Mesenchymal stem cell (in vitro differentiated cells and primary cell): ENCODE measurements around the gene AKIRIN2.

Source experiments
- DNase-seq: peaks from one replicate; pipeline ENCODE4 v3.0.0-alpha.2; 2013
- H2AFZ ChIP-seq: one replicate; pipeline ENCODE4 v1.6.1; 2013; ENCODE audit warnings: low read depth, mild to moderate bottlenecking, control low read depth, inconsistent platforms, low read length, moderate library complexity
- H2AK5ac ChIP-seq: 2 replicates; pipeline ENCODE4 v1.6.1; 2013; ENCODE audit warnings: low read length, moderate library complexity, mild to moderate bottlenecking, inconsistent platforms; ENCODE audit not compliant: severe bottlenecking
- H2BK120ac ChIP-seq: one replicate; pipeline ENCODE4 v1.6.1; 2013; ENCODE audit warnings: low read depth, mild to moderate bottlenecking, inconsistent platforms, low read length, moderate library complexity
- H2BK12ac ChIP-seq, 2 experiments: one replicate each; pipeline ENCODE4 v1.6.1; 2013; ENCODE audit warnings: inconsistent platforms in 2 of 2, low read length in 2 of 2, mild to moderate bottlenecking in 2 of 2, moderate library complexity in 2 of 2, control low read depth in 1 of 2
- H2BK15ac ChIP-seq: one replicate; pipeline ENCODE4 v1.6.1; 2013; ENCODE audit warnings: mild to moderate bottlenecking, low read depth, inconsistent platforms; ENCODE audit not compliant: poor library complexity, severe bottlenecking
- H2BK5ac ChIP-seq: 2 replicates; pipeline ENCODE4 v1.6.1; 2013; ENCODE audit warnings: low read depth, mild to moderate bottlenecking, low read length, control low read depth, inconsistent platforms; ENCODE audit not compliant: poor library complexity, severe bottlenecking
- H3K14ac ChIP-seq, 2 experiments: one replicate each; pipeline ENCODE4 v1.6.1; 2013; ENCODE audit warnings: inconsistent platforms in 2 of 2, low read length in 2 of 2, control low read depth in 1 of 2, mild to moderate bottlenecking in 1 of 2, moderate library complexity in 1 of 2
- H3K18ac ChIP-seq, 2 experiments: one replicate each; pipeline ENCODE4 v1.6.1; 2013; ENCODE audit warnings: inconsistent platforms in 2 of 2, low read length in 2 of 2, control low read depth in 1 of 2, low read depth in 1 of 2, mild to moderate bottlenecking in 1 of 2
- H3K23ac ChIP-seq, 2 experiments: one replicate each; pipeline ENCODE4 v1.6.1; 2013; ENCODE audit warnings: inconsistent platforms in 2 of 2, low read length in 2 of 2, mild to moderate bottlenecking in 2 of 2, moderate library complexity in 2 of 2, control low read depth in 1 of 2
- H3K27ac ChIP-seq: 2 replicates; pipeline ENCODE4 v1.5.1; 2013; ENCODE audit warnings: mild to moderate bottlenecking, moderate library complexity, low read length, control low read depth, inconsistent platforms; ENCODE audit not compliant: poor library complexity, severe bottlenecking
- H3K27me3 ChIP-seq, 2 experiments: 2 replicates each; pipeline versions ENCODE4 v1.6.1 to v1.7.0; 2013; ENCODE audit warnings: low read length in 2 of 2, mild to moderate bottlenecking in 2 of 2, moderate library complexity in 2 of 2, control low read depth in 1 of 2, inconsistent platforms in 1 of 2; ENCODE audit not compliant: control insufficient read depth in 1 of 2, insufficient read depth in 1 of 2
- H3K36me3 ChIP-seq, 2 experiments: 2 replicates each; pipeline versions ENCODE4 v1.6.1 to v1.7.0; 2013; ENCODE audit warnings: low read length in 2 of 2, control low read depth in 1 of 2, inconsistent platforms in 1 of 2, low read depth in 1 of 2, mild to moderate bottlenecking in 1 of 2; ENCODE audit not compliant: insufficient read depth in 2 of 2, control insufficient read depth in 1 of 2
- H3K4ac ChIP-seq, 2 experiments: one replicate each; pipeline ENCODE4 v1.6.1; 2013; ENCODE audit warnings: inconsistent platforms in 2 of 2, low read length in 2 of 2, mild to moderate bottlenecking in 2 of 2, moderate library complexity in 2 of 2, control low read depth in 1 of 2, low read depth in 1 of 2
- H3K4me1 ChIP-seq: 2 replicates; pipeline ENCODE4 v1.6.1; 2013; ENCODE audit warnings: low read depth, low read length, control low read depth; ENCODE audit not compliant: control insufficient read depth, insufficient read depth
- H3K4me2 ChIP-seq: 2 replicates; pipeline ENCODE4 v1.6.1; 2013; ENCODE audit warnings: low read length, mild to moderate bottlenecking, inconsistent platforms; ENCODE audit not compliant: poor library complexity, severe bottlenecking
- H3K4me3 ChIP-seq, 2 experiments: 2 replicates each; pipeline versions ENCODE4 v1.5.1 to v1.7.0; 2013; ENCODE audit warnings: low read length in 2 of 2, mild to moderate bottlenecking in 2 of 2, control low read depth in 1 of 2, low read depth in 1 of 2; ENCODE audit not compliant: insufficient read depth in 1 of 2
- H3K79me1 ChIP-seq: replicated peaks from 2 replicates; pipeline ENCODE4 v1.6.1; 2013; ENCODE audit warnings: mild to moderate bottlenecking, control low read depth, low read length, inconsistent platforms; ENCODE audit not compliant: poor library complexity, severe bottlenecking
- H3K9ac ChIP-seq: 2 replicates; pipeline ENCODE4 v1.7.0; 2013; ENCODE audit warnings: mild to moderate bottlenecking, low read length, moderate library complexity
- H3K9me3 ChIP-seq: 2 replicates; pipeline ENCODE4 v1.7.0; 2013; ENCODE audit warnings: mild to moderate bottlenecking, low read length; ENCODE audit not compliant: control insufficient read depth
- H4K8ac ChIP-seq: one replicate; pipeline ENCODE4 v1.6.1; 2013; ENCODE audit warnings: inconsistent platforms, mild to moderate bottlenecking, low read length, moderate library complexity
- H4K91ac ChIP-seq: one replicate; pipeline ENCODE4 v1.6.1; 2013; ENCODE audit warnings: mild to moderate bottlenecking, low read length, inconsistent platforms
- WGBS: methylation state at CpG from one replicate; pipeline ENCODE4 v1.1.7; 2013; ENCODE audit warnings: mixed read lengths; 5-methylcytosine and 5-hydroxymethylcytosine counted together

Gene AKIRIN2

DNA sequence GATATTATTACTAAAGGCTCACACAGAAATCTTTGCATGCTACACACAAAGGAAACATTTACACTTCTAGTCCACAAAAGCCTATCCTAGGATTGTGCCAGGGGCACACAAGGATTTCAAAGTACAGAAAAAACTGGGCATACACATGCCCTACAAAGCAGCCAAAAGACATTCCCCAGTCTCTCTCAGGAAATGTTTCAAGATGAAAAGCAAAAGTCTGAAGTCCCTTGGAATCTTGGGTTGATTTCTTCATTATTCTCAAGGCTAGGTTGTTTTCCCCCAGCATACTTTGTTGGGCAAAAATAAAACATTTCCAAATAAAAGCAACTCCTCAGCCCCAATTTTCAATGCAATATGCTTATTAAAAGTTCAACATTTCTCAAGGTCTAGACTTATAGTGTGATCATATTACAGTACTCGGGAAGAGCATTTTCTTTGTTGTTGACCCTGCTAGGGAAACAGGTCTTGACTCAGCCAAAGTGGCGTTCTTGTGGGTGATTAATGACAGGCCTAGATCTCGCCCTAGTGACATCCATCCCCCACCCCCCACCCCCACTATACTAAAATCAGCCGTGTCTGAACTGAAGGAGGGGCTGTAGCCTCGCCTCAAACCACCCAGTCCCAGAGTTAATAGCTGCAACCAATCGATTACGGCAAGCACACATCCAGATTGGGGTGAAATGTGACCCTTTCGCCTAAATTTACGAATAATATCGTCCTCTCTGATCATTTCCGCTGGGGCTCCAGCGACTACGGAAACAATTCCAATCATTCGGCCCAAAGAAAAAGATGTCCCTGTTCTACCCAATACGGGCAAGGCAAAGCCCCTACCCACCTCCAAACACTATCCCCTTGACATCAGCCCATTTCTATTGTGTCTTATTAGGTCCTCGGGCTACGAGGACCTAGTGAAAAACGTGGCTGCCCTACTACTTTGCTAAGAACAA, 1.4 kb downstream of the AKIRIN2 start:
- WGBS: 1% methylated on average over 18 of the region's 18 CpGs
- DNase-seq: peak; percentile 74
- peak overlapping the region; percentile 95 for H2BK120ac ChIP-seq

DNA sequence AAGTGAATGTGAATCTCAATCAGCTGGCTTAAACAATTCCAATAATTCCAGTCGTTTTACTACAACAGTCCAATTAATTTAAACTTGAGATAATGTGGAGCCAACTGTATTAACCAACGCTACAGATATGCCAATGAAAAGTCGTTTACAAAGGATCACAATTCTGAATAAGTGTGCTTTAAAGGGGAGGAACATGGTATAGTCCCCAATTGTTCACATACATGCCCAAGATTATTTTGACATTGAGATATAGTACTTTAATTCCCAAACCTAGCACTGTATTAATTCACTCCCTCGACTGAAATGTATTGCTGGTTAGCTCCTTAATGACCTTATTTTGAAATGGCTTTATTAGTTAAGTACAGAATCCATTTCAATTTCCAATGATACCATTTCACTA, 2.5 kb downstream of the AKIRIN2 start:
- Histone ChIP-seq H2BK15ac (no peak overlapping the region), H3K4me1 (peaks cover 6% of the 10 kb centered on the region), H2AFZ (no peak overlapping the region), H3K4me2 (no peak overlapping the region), H2AK5ac (no peak overlapping the region), H3K79me1 (no peaks in the 10 kb centered on the region), H3K23ac (no peak overlapping the region), H3K14ac (no peak overlapping the region), H4K91ac (no peak overlapping the region), H2BK5ac (no peak overlapping the region), H2BK120ac (no peak overlapping the region), H3K36me3 (no peaks in the 10 kb centered on the region), H3K18ac (no peak overlapping the region), H4K8ac (no peak overlapping the region), H3K9me3 (no peaks in the 10 kb centered on the region), H3K9ac (peak overlapping the region; percentile 99), H2BK12ac (no peak overlapping the region), H3K27ac (no peak overlapping the region), H3K4ac (no peak overlapping the region), H3K27me3 (no peaks in the 10 kb centered on the region), H3K4me3 (peak overlapping the region in 1 of 2 experiments; percentile 94)
- DNase-seq: no peak
- no CpG with 5 or more reads among the region's 4 CpGs for WGBS

More for the DNA sequence above, 1.4 kb downstream of the AKIRIN2 start:
- Histone ChIP-seq H3K36me3 (no peaks in the 10 kb centered on the region), H3K18ac (peak overlapping the region; percentile 98 to 99), H2BK5ac (peak overlapping the region; percentile 71), H3K27me3 (no peaks in the 10 kb centered on the region), H3K4me3 (peak overlapping the region; percentile 79 to 94), H3K9me3 (no peaks in the 10 kb centered on the region), H3K4me1 (peaks cover 6% of the 10 kb centered on the region), H3K14ac (peak overlapping the region; percentile 96 to 99), H4K8ac (no peak overlapping the region), H3K23ac (peak overlapping the region; percentile 98 to 99), H3K9ac (peak overlapping the region; percentile 99), H3K27ac (peak overlapping the region; percentile 80), H2BK12ac (peak overlapping the region in 1 of 2 experiments; percentile 51), H2BK15ac (peak overlapping the region; percentile 28), H2AK5ac (no peak overlapping the region), H3K4ac (peak overlapping the region; percentile 79 to 93), H4K91ac (no peak overlapping the region), H3K4me2 (peak overlapping the region; percentile 78), H2AFZ (peak overlapping the region; percentile 23), H3K79me1 (no peaks in the 10 kb centered on the region)

DNA sequence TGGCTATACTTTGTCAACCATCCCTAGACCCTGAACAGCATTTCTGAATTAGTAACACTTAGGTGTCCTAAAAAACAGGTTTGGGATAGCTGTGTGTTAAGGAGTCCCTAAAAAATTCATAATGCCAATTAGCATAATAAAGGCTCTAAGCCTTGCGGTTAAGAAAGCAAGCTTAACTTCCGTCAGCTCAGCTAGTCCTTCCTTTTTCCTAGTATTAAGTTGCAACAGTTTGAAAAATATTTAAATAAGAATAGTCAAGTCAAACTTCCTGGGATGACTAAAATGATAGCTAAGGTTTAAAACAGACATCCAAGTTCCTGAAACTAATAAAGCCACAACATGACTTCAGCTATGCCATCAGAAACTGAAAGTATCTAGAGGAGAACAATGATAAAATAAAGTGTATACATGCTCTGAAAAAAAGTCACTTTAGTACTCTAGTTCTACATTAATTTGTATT, 3.5 kb downstream of the AKIRIN2 start:
- Histone ChIP-seq H3K4ac (no peak overlapping the region), H3K79me1 (no peaks in the 10 kb centered on the region), H2AFZ (no peak overlapping the region), H4K91ac (no peak overlapping the region), H3K23ac (no peak overlapping the region), H2AK5ac (no peak overlapping the region), H3K14ac (no peak overlapping the region), H3K4me1 (peaks cover 6% of the 10 kb centered on the region), H4K8ac (no peak overlapping the region), H3K36me3 (no peaks in the 10 kb centered on the region), H3K4me3 (peak overlapping the region in 1 of 2 experiments; percentile 94), H3K4me2 (no peak overlapping the region), H3K27me3 (no peaks in the 10 kb centered on the region), H3K9me3 (no peaks in the 10 kb centered on the region), H3K18ac (no peak overlapping the region), H2BK5ac (no peak overlapping the region), H3K27ac (peak overlapping the region; percentile 20), H2BK120ac (no peak overlapping the region), H2BK12ac (no peak overlapping the region), H2BK15ac (no peak overlapping the region), H3K9ac (peak overlapping the region; percentile 99)
- WGBS: no CpG with 5 or more reads among the region's 2 CpGs
- DNase-seq: peak; percentile 41
